DOHH2 (cell line): ENCODE results near the gene FBLN1.

ENCODE experiments used
- H3F3A ChIP-seq: fragments of 200-600 bp; sonication (generic), shearing (Covaris generic); 2 replicates; pipeline ENCODE4 v1.6.0; 2016; ENCODE audit warnings: antibody characterized with exemption, mild to moderate bottlenecking; ENCODE audit not compliant: control insufficient read depth, insufficient read depth
- H3K27ac ChIP-seq: fragments of 200-600 bp; sonication (generic); 2 replicates; pipeline ENCODE4 v1.5.1; 2014; ENCODE audit warnings: low read depth, mild to moderate bottlenecking, low read length, moderate library complexity
- H3K27me3 ChIP-seq: fragments of 200-600 bp; sonication (generic); 2 replicates; pipeline ENCODE4 v1.6.1; 2014; ENCODE audit warnings: mild to moderate bottlenecking, low read length, mixed read lengths; ENCODE audit not compliant: control insufficient read depth
- H3K36me3 ChIP-seq: fragments of 200-600 bp; sonication (generic); 2 replicates; pipeline ENCODE4 v1.6.1; 2014; ENCODE audit warnings: mild to moderate bottlenecking, low read length, moderate library complexity, mixed read lengths; ENCODE audit not compliant: control insufficient read depth
- H3K4me1 ChIP-seq: fragments of 200-600 bp; sonication (generic); 2 replicates; pipeline ENCODE4 v1.6.1; 2014; ENCODE audit warnings: mild to moderate bottlenecking, low read length, mixed read lengths; ENCODE audit not compliant: control insufficient read depth
- H3K4me2 ChIP-seq: fragments of 200-600 bp; sonication (generic); 2 replicates; pipeline ENCODE4 v1.6.0; 2014; ENCODE audit warnings: mild to moderate bottlenecking, low read length, moderate library complexity
- H3K4me3 ChIP-seq: fragments of 200-600 bp; sonication (generic); 2 replicates; pipeline ENCODE4 v1.5.1; 2014; ENCODE audit warnings: mild to moderate bottlenecking, low read length, mixed read lengths
- H3K79me2 ChIP-seq: fragments of 200-600 bp; sonication (generic); 2 replicates; pipeline ENCODE4 v1.6.1; 2014; ENCODE audit warnings: mild to moderate bottlenecking, low read length, mixed read lengths; ENCODE audit not compliant: control insufficient read depth
- H3K9me2 ChIP-seq: fragments of 200-600 bp; sonication (generic); replicated peaks from 2 replicates; pipeline ENCODE4 v1.6.1; 2014; ENCODE audit warnings: mild to moderate bottlenecking, low read length, mixed read lengths; ENCODE audit not compliant: control insufficient read depth
- H3K9me3 ChIP-seq: fragments of 200-600 bp; sonication (generic); 2 replicates; pipeline ENCODE4 v1.6.1; 2014; ENCODE audit warnings: antibody characterized with exemption, low read length, mixed read lengths; ENCODE audit not compliant: control insufficient read depth, insufficient read depth
- H4K20me1 ChIP-seq: fragments of 200-600 bp; sonication (generic); 2 replicates; pipeline ENCODE4 v1.6.0; 2014; ENCODE audit warnings: low read depth, mild to moderate bottlenecking, antibody characterized with exemption, low read length, moderate library complexity; ENCODE audit not compliant: control insufficient read depth, insufficient read depth
- EZH2phosphoT487 ChIP-seq: fragments of 200-600 bp; sonication (generic); IDR thresholded peaks from 2 replicates; pipeline ENCODE4 v1.6.1; 2017; ENCODE audit warnings: borderline replicate concordance, mild to moderate bottlenecking, antibody characterized with exemption, low read length, moderate library complexity, mixed read lengths
- TF ChIP-seq, protein P1 (sequence below): fragments of 200-600 bp; sonication (generic); IDR thresholded peaks from one replicate; pipeline ENCODE4 v1.5.1; 2014; ENCODE audit warnings: antibody characterized with exemption, mild to moderate bottlenecking, low read depth, low read length; ENCODE audit not compliant: poor library complexity, severe bottlenecking

The FBLN1 gene

DNA sequence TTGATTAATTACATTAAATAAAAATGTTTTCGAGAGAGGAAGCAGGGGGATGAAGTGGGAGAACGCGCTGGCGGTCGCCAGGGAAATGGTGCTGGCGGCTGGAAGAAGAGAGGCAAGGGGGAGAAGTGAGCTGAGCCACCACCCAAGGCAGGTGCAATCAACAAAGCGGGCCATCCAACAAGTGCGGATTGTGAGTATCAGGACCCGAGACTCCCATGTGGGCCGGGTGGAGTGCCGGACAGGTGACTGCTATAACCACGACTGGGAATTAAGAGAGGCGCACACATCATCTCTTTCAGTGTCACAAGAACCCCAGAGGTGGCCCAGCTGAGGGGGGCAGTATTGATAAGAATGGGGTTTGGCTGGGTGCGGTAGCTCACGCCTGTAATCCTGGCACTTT, 127.8 kb downstream of the FBLN1 start:
- Histone ChIP-seq H3K4me1 (no peaks in the 10 kb centered on the region), H3K36me3 (no peaks in the 10 kb centered on the region), H3K79me2 (no peaks in the 10 kb centered on the region), H3F3A (no peaks in the 10 kb centered on the region), H3K9me2 (no peaks in the 10 kb centered on the region), H4K20me1 (no peaks in the 10 kb centered on the region), H3K27me3 (peaks cover 11% of the 10 kb centered on the region; the same call in 1 of the 2 replicates), H3K4me3 (no peak overlapping the region), H3K4me2 (no peak overlapping the region), H3K9me3 (no peaks in the 10 kb centered on the region), H3K27ac (no peak overlapping the region)
- TF ChIP-seq, protein P1, sequence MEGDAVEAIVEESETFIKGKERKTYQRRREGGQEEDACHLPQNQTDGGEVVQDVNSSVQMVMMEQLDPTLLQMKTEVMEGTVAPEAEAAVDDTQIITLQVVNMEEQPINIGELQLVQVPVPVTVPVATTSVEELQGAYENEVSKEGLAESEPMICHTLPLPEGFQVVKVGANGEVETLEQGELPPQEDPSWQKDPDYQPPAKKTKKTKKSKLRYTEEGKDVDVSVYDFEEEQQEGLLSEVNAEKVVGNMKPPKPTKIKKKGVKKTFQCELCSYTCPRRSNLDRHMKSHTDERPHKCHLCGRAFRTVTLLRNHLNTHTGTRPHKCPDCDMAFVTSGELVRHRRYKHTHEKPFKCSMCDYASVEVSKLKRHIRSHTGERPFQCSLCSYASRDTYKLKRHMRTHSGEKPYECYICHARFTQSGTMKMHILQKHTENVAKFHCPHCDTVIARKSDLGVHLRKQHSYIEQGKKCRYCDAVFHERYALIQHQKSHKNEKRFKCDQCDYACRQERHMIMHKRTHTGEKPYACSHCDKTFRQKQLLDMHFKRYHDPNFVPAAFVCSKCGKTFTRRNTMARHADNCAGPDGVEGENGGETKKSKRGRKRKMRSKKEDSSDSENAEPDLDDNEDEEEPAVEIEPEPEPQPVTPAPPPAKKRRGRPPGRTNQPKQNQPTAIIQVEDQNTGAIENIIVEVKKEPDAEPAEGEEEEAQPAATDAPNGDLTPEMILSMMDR: no peak
- TF ChIP-seq EZH2phosphoT487: no peak

DNA sequence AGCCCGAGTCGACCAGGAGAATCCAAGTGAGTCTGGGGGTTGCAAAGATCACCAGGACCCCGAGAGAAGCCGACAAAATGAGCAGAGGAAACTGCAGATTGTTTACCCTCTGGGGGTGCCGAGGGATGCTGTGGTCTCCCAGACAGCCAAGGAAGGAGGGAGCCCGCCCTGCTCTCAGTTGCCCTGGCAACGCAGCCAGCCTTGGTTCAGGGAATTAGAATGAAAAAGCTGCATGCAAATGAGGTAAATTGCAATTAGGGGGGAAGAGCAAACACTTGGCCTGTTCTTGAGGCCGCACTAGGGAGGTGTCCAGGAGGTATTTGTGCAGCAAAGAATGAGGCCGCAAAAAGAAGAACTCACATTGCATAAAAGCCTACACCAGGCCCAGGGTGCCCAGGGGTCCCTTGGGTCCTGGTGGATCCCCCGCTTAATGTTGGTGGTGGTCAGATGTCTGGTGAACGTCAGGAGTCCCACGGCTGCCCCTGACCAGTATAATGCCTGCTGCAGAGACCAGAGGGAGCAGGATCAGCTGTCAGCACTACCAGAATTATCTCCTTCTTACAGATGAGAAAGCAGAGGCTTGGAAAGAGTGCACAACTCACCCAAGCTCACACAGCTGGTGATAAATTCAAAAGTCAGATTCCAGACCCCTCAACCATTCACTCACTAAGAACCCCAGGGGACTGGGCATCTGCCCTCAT, 128.6 kb downstream of the FBLN1 start:
- no peak for TF ChIP-seq EZH2phosphoT487
- TF ChIP-seq, protein P1: no peak
- Histone ChIP-seq H3K4me1 (no peaks in the 10 kb centered on the region), H3K79me2 (no peaks in the 10 kb centered on the region), H3K36me3 (no peaks in the 10 kb centered on the region), H3K9me3 (no peaks in the 10 kb centered on the region), H3F3A (no peaks in the 10 kb centered on the region), H3K9me2 (no peaks in the 10 kb centered on the region), H3K27ac (no peak overlapping the region), H3K4me3 (no peak overlapping the region), H4K20me1 (no peaks in the 10 kb centered on the region), H3K27me3 (peaks cover 15% of the 10 kb centered on the region; the same call in 1 of the 2 replicates), H3K4me2 (no peak overlapping the region)

- H3K4me2 ChIP-seq: no peak overlapping the region
- H3F3A ChIP-seq: no peaks in the 10 kb centered on the region
- no peak overlapping the region for H3K27ac ChIP-seq
- TF ChIP-seq EZH2phosphoT487: no peak
- TF ChIP-seq, protein P1: no peak
- H3K9me3 ChIP-seq: no peaks in the 10 kb centered on the region
- no peaks in the 10 kb centered on the region for H3K79me2 ChIP-seq
- H3K9me2 ChIP-seq: no peaks in the 10 kb centered on the region
- H3K4me3 ChIP-seq: no peak overlapping the region
- no peaks in the 10 kb centered on the region for H4K20me1 ChIP-seq
- H3K36me3 ChIP-seq: no peaks in the 10 kb centered on the region
- peaks cover 21% of the 10 kb centered on the region; the same call in 1 of the 2 replicates for H3K27me3 ChIP-seq
- no peaks in the 10 kb centered on the region for H3K4me1 ChIP-seq
Measured at GRCh38 chr22:45631841-45632238, 129.2 kb downstream of the FBLN1 start.
